Measurements from ENCODE around the gene PKP2. TPM values are rescaled to one million over a fixed set of nuclear protein-coding genes. Genes with fewer than 3 reads are reported as not detected.

PKP2 gene
- total and polyA plus RNA-seq, 2 donors (not counting 1 experiment from before 2014, with no cell fraction given): under 0.01 to 0.15 TPM

- no peaks in the 10 kb centered on the region for H3K79me2 ChIP-seq (ENCODE audit: control insufficient read depth, insufficient read depth, low read length)
- H3K4me1 ChIP-seq (ENCODE audit: control insufficient read depth, extremely low read depth, insufficient read depth, low read length): no peaks in the 10 kb centered on the region
- no peak for TF ChIP-seq CTCF (conservative IDR thresholded peaks at IDR 0.05 in 1 of 2, IDR thresholded peaks at IDR 0.05 in 1 of 2; ENCODE audit: low read depth in 1 of 2, low read length in 2 of 2)
- TF ChIP-seq EZH2 (IDR thresholded peaks at IDR 0.05; ENCODE audit: low read length, missing control alignments): no peak
- no peaks in the 10 kb centered on the region for H4K20me1 ChIP-seq (ENCODE audit: control insufficient read depth, extremely low read depth, insufficient read depth, low read length)
- H3K36me3 ChIP-seq (ENCODE audit: control insufficient read depth, insufficient read depth, low read length): no peaks in the 10 kb centered on the region
- H3K27ac ChIP-seq (ENCODE audit: insufficient read depth, low read length): no peak overlapping the region
- H3K27me3 ChIP-seq (ENCODE audit: control insufficient read depth, insufficient read depth, low read length): no peaks in the 10 kb centered on the region
- no peak overlapping the region for H3K4me2 ChIP-seq (ENCODE audit: extremely low read depth, insufficient read depth, low read length)
- no peak for DNase-seq (ENCODE audit: low read depth in 2 of 2)
- H3K4me3 ChIP-seq (replicated peaks in 1 of 4; ENCODE audit: control extremely low read depth in 1 of 4, insufficient read depth in 1 of 4, low read depth in 3 of 4, low read length in 4 of 4): no peak overlapping the region
- H2AFZ ChIP-seq (ENCODE audit: low read length): no peak overlapping the region
- H3K9me3 ChIP-seq (ENCODE audit: control insufficient read depth, insufficient read depth, low read depth, low read length): no peaks in the 10 kb centered on the region
- no peak overlapping the region for H3K9ac ChIP-seq (ENCODE audit: insufficient read depth, low read length)
Measured at GRCh38 chr12:32785557-32785956, 111.0 kb downstream of the PKP2 start.

GRCh38 chr12:32783029-32783428 lies 113.5 kb downstream of the PKP2 start:
- no peak for DNase-seq (ENCODE audit: low read depth in 2 of 2)
- H3K9me3 ChIP-seq (ENCODE audit: control insufficient read depth, insufficient read depth, low read depth, low read length): no peaks in the 10 kb centered on the region
- no peak overlapping the region for H3K4me2 ChIP-seq (ENCODE audit: extremely low read depth, insufficient read depth, low read length)
- no peak for TF ChIP-seq CTCF (conservative IDR thresholded peaks at IDR 0.05 in 1 of 2, IDR thresholded peaks at IDR 0.05 in 1 of 2; ENCODE audit: low read depth in 1 of 2, low read length in 2 of 2)
- no peak for TF ChIP-seq EZH2 (IDR thresholded peaks at IDR 0.05; ENCODE audit: low read length, missing control alignments)
- H3K79me2 ChIP-seq (ENCODE audit: control insufficient read depth, insufficient read depth, low read length): no peaks in the 10 kb centered on the region
- no peak overlapping the region for H2AFZ ChIP-seq (ENCODE audit: low read length)
- H4K20me1 ChIP-seq (ENCODE audit: control insufficient read depth, extremely low read depth, insufficient read depth, low read length): no peaks in the 10 kb centered on the region
- no peak overlapping the region for H3K4me3 ChIP-seq (replicated peaks in 1 of 4; ENCODE audit: control extremely low read depth in 1 of 4, insufficient read depth in 1 of 4, low read depth in 3 of 4, low read length in 4 of 4)
- no peaks in the 10 kb centered on the region for H3K36me3 ChIP-seq (ENCODE audit: control insufficient read depth, insufficient read depth, low read length)
- H3K27me3 ChIP-seq (ENCODE audit: control insufficient read depth, insufficient read depth, low read length): no peaks in the 10 kb centered on the region
- no peak overlapping the region for H3K27ac ChIP-seq (ENCODE audit: insufficient read depth, low read length)
- no peak overlapping the region for H3K9ac ChIP-seq (ENCODE audit: insufficient read depth, low read length)
- H3K4me1 ChIP-seq (ENCODE audit: control insufficient read depth, extremely low read depth, insufficient read depth, low read length): no peaks in the 10 kb centered on the region

GRCh38 chr12:32780071-32780470 lies 116.5 kb downstream of the PKP2 start:
- Histone ChIP-seq H2AFZ (ENCODE audit: low read length) (no peak overlapping the region), H3K27me3 (ENCODE audit: control insufficient read depth, insufficient read depth, low read length) (no peaks in the 10 kb centered on the region), H3K36me3 (ENCODE audit: control insufficient read depth, insufficient read depth, low read length) (no peaks in the 10 kb centered on the region), H3K9me3 (ENCODE audit: control insufficient read depth, insufficient read depth, low read depth, low read length) (no peaks in the 10 kb centered on the region), H4K20me1 (ENCODE audit: control insufficient read depth, extremely low read depth, insufficient read depth, low read length) (no peaks in the 10 kb centered on the region), H3K4me3 (replicated peaks in 1 of 4; ENCODE audit: control extremely low read depth in 1 of 4, insufficient read depth in 1 of 4, low read depth in 3 of 4, low read length in 4 of 4) (no peak overlapping the region), H3K4me1 (ENCODE audit: control insufficient read depth, extremely low read depth, insufficient read depth, low read length) (no peaks in the 10 kb centered on the region), H3K27ac (ENCODE audit: insufficient read depth, low read length) (no peak overlapping the region), H3K79me2 (ENCODE audit: control insufficient read depth, insufficient read depth, low read length) (no peaks in the 10 kb centered on the region), H3K4me2 (ENCODE audit: extremely low read depth, insufficient read depth, low read length) (no peak overlapping the region), H3K9ac (ENCODE audit: insufficient read depth, low read length) (no peak overlapping the region)
- TF ChIP-seq CTCF (conservative IDR thresholded peaks at IDR 0.05 in 1 of 2, IDR thresholded peaks at IDR 0.05 in 1 of 2; ENCODE audit: low read depth in 1 of 2, low read length in 2 of 2) (no peak), EZH2 (IDR thresholded peaks at IDR 0.05; ENCODE audit: low read length, missing control alignments) (no peak)
- DNase-seq (ENCODE audit: low read depth in 2 of 2): peak in 1 of 2 donors; percentile 57

All from fibroblast of lung (primary cell).